PC-3 (cell line): Measurements from ENCODE around the gene ZRANB1. TPM values are rescaled to one million over a fixed set of nuclear protein-coding genes. Genes with fewer than 3 reads are reported as not detected.

Source experiments
- ATAC-seq: fragments of 200-7000 bp; cut with Tn5 transposase; 2 replicates; pipeline ENCODE4 v1.9.1; 2020; ENCODE audit warnings: mild to moderate bottlenecking, moderate library complexity
- BruUV-seq: library from RNA; stranded (reverse); fragments of 400-500 nt; replicated peaks from 2 replicates; lab custom pipeline; 2021; lab: Mats Ljungman, UMichigan
- CTCF ChIA-PET: fragments of 300-600 bp; sonication (Branson Sonifier 250); formaldehyde crosslinking; loops from one replicate; lab custom pipeline; 2022; ENCODE audit warnings: antibody characterized with exemption; lab: Charles Lee
- POLR2A ChIA-PET: fragments of 300-600 bp; sonication (Branson Sonifier 250); formaldehyde crosslinking; loops from one replicate; lab custom pipeline; 2022; ENCODE audit warnings: antibody characterized with exemption; ENCODE audit not compliant: unreplicated experiment; lab: Charles Lee
- DNase-seq: peaks from one replicate; pipeline ENCODE4 v3.0.0-alpha.2; 2015
- H2AFZ ChIP-seq: fragments of 300-600 bp; sonication (generic); 2 replicates; pipeline ENCODE4 v1.6.0; 2016; ENCODE audit warnings: antibody characterized with exemption, low read length
- H3F3A ChIP-seq: fragments of 300-600 bp; sonication (generic); one replicate; pipeline ENCODE4 v1.6.0; 2017; ENCODE audit warnings: antibody characterized with exemption, low read length, control low read depth, mild to moderate bottlenecking; ENCODE audit not compliant: unreplicated experiment
- H3K27ac ChIP-seq: fragments of 300-600 bp; sonication (generic); 2 replicates; pipeline ENCODE4 v1.5.1; 2016; ENCODE audit warnings: mild to moderate bottlenecking, low read length
- H3K27me3 ChIP-seq: fragments of 300-600 bp; sonication (generic); 2 replicates; pipeline ENCODE4 v1.6.1; 2016; ENCODE audit warnings: low read length, mixed read lengths
- H3K36me3 ChIP-seq: fragments of 300-600 bp; sonication (generic); 2 replicates; pipeline ENCODE4 v1.6.1; 2016; ENCODE audit warnings: low read depth, mixed run types, low read length, mixed read lengths
- H3K4me1 ChIP-seq: fragments of 300-600 bp; sonication (generic); 2 replicates; pipeline ENCODE4 v1.5.1; 2016; ENCODE audit warnings: low read length; ENCODE audit not compliant: insufficient read depth
- H3K4me2 ChIP-seq: fragments of 300-600 bp; sonication (generic); 2 replicates; pipeline ENCODE4 v1.6.0; 2016; ENCODE audit warnings: low read length
- H3K4me3 ChIP-seq: fragments of 300-600 bp; sonication (generic); 2 replicates; pipeline ENCODE4 v1.5.1; 2016; ENCODE audit warnings: mild to moderate bottlenecking, low read length, mixed read lengths
- H3K79me2 ChIP-seq: fragments of 300-600 bp; sonication (generic); 2 replicates; pipeline ENCODE4 v1.6.1; 2017; ENCODE audit warnings: low read length, mixed read lengths
- H3K9ac ChIP-seq: fragments of 300-600 bp; sonication (generic); 2 replicates; pipeline ENCODE4 v1.6.0; 2016; ENCODE audit warnings: mild to moderate bottlenecking, low read length
- H3K9me2 ChIP-seq: fragments of 300-600 bp; sonication (generic); replicated peaks from 2 replicates; pipeline ENCODE4 v1.6.1; 2016; ENCODE audit warnings: mixed run types, low read length, mixed read lengths
- H3K9me3 ChIP-seq: fragments of 300-600 bp; sonication (generic); 2 replicates; pipeline ENCODE4 v1.6.1; 2016; ENCODE audit warnings: low read length, mixed read lengths
- H4K20me1 ChIP-seq: fragments of 300-600 bp; sonication (generic); 2 replicates; pipeline ENCODE4 v1.6.1; 2016; ENCODE audit warnings: low read length, mixed read lengths
- CTCF ChIP-seq: fragments of 300-600 bp; sonication (generic); conservative IDR thresholded peaks from 2 replicates; pipeline ENCODE4 v1.5.1; 2017; ENCODE audit warnings: antibody characterized with exemption, low read depth, mild to moderate bottlenecking, low read length
- EZH2 ChIP-seq: fragments of 300-600 bp; sonication (generic); IDR thresholded peaks from one replicate; pipeline ENCODE4 v1.6.1; 2017; ENCODE audit warnings: antibody characterized with exemption, mild to moderate bottlenecking, low read length; ENCODE audit not compliant: unreplicated experiment
- EZH2phosphoT487 ChIP-seq: fragments of 300-600 bp; sonication (generic); IDR thresholded peaks from 2 replicates; pipeline ENCODE4 v1.6.1; 2018; ENCODE audit warnings: mild to moderate bottlenecking, antibody characterized with exemption, low read length, borderline replicate concordance
- intact Hi-C: fragments of 100-400 bp; cut with micrococcal nuclease; formaldehyde crosslinking; loops from 2 replicates; pipeline ENCODE4 v1.9.0; 2023
- total RNA-seq: library from RNA; depleted of rRNA; stranded (reverse); fragments of >200 nt; gene quantifications from 2 replicates; pipeline ENCODE4 v1.2.3, GENCODE V29; 2014

The ZRANB1 gene
- total RNA-seq, 1 experiment from 2014 or later: 12.8 TPM

- Histone ChIP-seq H3K27ac (no peak overlapping the region), H3K27me3 (no peaks in the 10 kb centered on the region), H2AFZ (no peak overlapping the region), H3K9ac (no peak overlapping the region), H3K79me2 (no peaks in the 10 kb centered on the region), H4K20me1 (no peaks in the 10 kb centered on the region), H3K36me3 (peaks cover 10% of the 10 kb centered on the region), H3K4me1 (no peaks in the 10 kb centered on the region), H3K4me2 (no peak overlapping the region), H3K4me3 (no peak overlapping the region), H3K9me2 (no peaks in the 10 kb centered on the region), H3K9me3 (no peaks in the 10 kb centered on the region), H3F3A (no peaks in the 10 kb centered on the region)
- BruUV-seq: no TSS peak
- TF ChIP-seq EZH2phosphoT487: no peak
- peak; percentile 59 for TF ChIP-seq CTCF
- ChIA-PET POLR2A (no interaction called here), CTCF (interaction anchor here (0.5 to 1.0 kb wide), 4 partner anchors 17 to 499 kb away, joined by 3 to 5 read pairs (median 3); no protein-coding TSS in a partner anchor)
- DNase-seq (peak; percentile 68), ATAC-seq (peak; percentile 64)
- intact Hi-C loops: loop anchor here (1.0 to 5.0 kb wide), 2 partner anchors 55 to 69 kb away; no protein-coding TSS in a partner anchor
Measured at GRCh38 chr10:124992462-124993344, 50.8 kb downstream of the ZRANB1 start.

GRCh38 chr10:124993345-124993708 is 51.4 kb downstream of the ZRANB1 start:
- Histone ChIP-seq H3K9me2 (no peaks in the 10 kb centered on the region), H3K4me3 (no peak overlapping the region), H3F3A (no peaks in the 10 kb centered on the region), H3K4me1 (no peaks in the 10 kb centered on the region), H3K36me3 (peaks cover 10% of the 10 kb centered on the region; the same call in 1 of the 2 replicates), H3K9me3 (no peaks in the 10 kb centered on the region), H4K20me1 (no peaks in the 10 kb centered on the region), H3K27me3 (no peaks in the 10 kb centered on the region), H3K4me2 (no peak overlapping the region), H3K9ac (no peak overlapping the region), H2AFZ (no peak overlapping the region), H3K27ac (no peak overlapping the region), H3K79me2 (no peaks in the 10 kb centered on the region)
- BruUV-seq: no TSS peak
- POLR2A ChIA-PET: no interaction called here
- no peak for TF ChIP-seq EZH2phosphoT487
- TF ChIP-seq CTCF: no peak
- no peak for TF ChIP-seq EZH2
- CTCF ChIA-PET: no interaction called here
- DNase-seq (no peak), ATAC-seq (no peak)
- intact Hi-C loops: loop anchor here (5.0 kb wide), 1 partner anchor 54 kb away; no protein-coding TSS in a partner anchor
